Esophagus muscularis mucosa (tissue), 4 donors: Measurements from ENCODE around the gene TBL1XR1. TPM values are rescaled to one million over a fixed set of nuclear protein-coding genes. Genes with fewer than 3 reads are reported as not detected.

ENCODE experiments used
- DNase-seq: peaks from one replicate; pipeline ENCODE4 v3.0.0-alpha.2; 2017; ENCODE audit errors: extremely low spot score
- H3K27ac ChIP-seq, 4 donors: fragments of 200-600 bp; sonication (generic); replicated peaks in 1 of 4; 1 replicate in 3 of 4; 2 replicates in 1 of 4; pipeline ENCODE4 v1.5.1; 2016 to 2019; ENCODE audit warnings: mild to moderate bottlenecking in 1 of 4
- H3K27me3 ChIP-seq, 4 donors: fragments of 200-600 bp; sonication (generic); one replicate each; pipeline versions ENCODE4 v1.5.1 to v1.6.0; 2016 to 2019
- H3K36me3 ChIP-seq, 4 donors: fragments of 200-600 bp; sonication (generic); one replicate each; pipeline ENCODE4 v1.5.1; 2016 to 2019
- H3K4me1 ChIP-seq, 4 donors: fragments of 200-600 bp; sonication (generic); one replicate each; pipeline ENCODE4 v1.5.1; 2016 to 2019
- H3K4me3 ChIP-seq, 4 donors: fragments of 200-600 bp; sonication (generic); 1 replicate in 2 of 4; 2 replicates in 2 of 4; pipeline ENCODE4 v1.5.1; 2016 to 2019; ENCODE audit warnings: mild to moderate bottlenecking in 4 of 4, moderate library complexity in 1 of 4
- H3K9me3 ChIP-seq, 4 donors: fragments of 200-600 bp; sonication (generic); 1 replicate in 3 of 4; 2 replicates in 1 of 4; pipeline ENCODE4 v1.5.1; 2016 to 2019
- EP300 ChIP-seq: sonication (generic); formaldehyde crosslinking; IDR thresholded peaks from one replicate; pipeline ENCODE4 v1.6.1; 2017; ENCODE audit warnings: antibody characterized with exemption
- POLR2A ChIP-seq: fragments of 450-650 bp; IDR thresholded peaks from one replicate; pipeline ENCODE4 v1.6.1; 2017; ENCODE audit warnings: antibody characterized with exemption, moderate library complexity, mild to moderate bottlenecking, low read depth
- POLR2AphosphoS5 ChIP-seq, 2 donors: sonication (generic); formaldehyde crosslinking; IDR thresholded peaks; one replicate each; pipeline ENCODE4 v1.6.1; 2017; ENCODE audit warnings: antibody characterized with exemption in 2 of 2
- WGBS: methylation state at CpG from one replicate; pipeline ENCODE4 v1.1.5; 2018; 5-methylcytosine and 5-hydroxymethylcytosine counted together
- intact Hi-C: fragments of 100-400 bp; cut with DNase I; formaldehyde crosslinking; loops from one replicate; pipeline ENCODE4 v1.15.1; 2023
- total RNA-seq, 4 donors: library from RNA; depleted of rRNA; stranded (reverse); fragments of >200 nt; gene quantifications; one replicate each; pipeline versions ENCODE4 v1.1.0 to v1.2.1, GENCODE V29; 2016
- TF ChIP-seq, protein P1 (sequence below), 3 experiments: fragments of 200-600 bp in 2 of 3; fragments of 450-650 bp in 1 of 3; sonication (generic) in 2 of 3; IDR thresholded peaks; one replicate each; pipeline ENCODE4 v1.5.1; 2017 to 2019; ENCODE audit warnings: antibody characterized with exemption in 3 of 3, mild to moderate bottlenecking in 2 of 3, moderate library complexity in 1 of 3

TBL1XR1 gene
- total RNA-seq, 4 donors from 2014 or later, result 65.0 to 99.2 (median 78.2) TPM

DNA sequence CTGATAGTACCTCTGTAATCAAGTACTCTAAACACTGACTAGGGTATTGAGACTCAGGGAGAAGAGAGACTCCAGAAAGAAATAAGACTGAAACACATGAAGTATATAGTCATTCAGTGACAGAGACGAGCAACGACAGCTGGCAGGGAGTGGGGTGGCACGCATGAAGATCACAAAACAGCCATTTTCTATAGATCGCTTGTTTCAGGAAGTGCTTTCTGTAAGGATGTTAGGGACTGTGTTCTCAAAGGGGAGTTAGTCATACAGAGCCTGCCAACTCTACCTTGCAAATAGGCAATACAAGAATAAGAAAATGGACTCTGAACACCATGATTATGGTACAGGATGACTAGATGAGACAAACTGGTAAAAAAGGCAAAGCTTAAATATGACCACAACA, 139.5 kb downstream of the TBL1XR1 start:
- DNase-seq, result no peak
- H3K27ac ChIP-seq, result no peak overlapping the region
- no peak overlapping the region for H3K4me3 ChIP-seq
- H3K9me3 ChIP-seq, result no peaks in the 10 kb centered on the region
- peaks cover 27 to 44% (median 33%) of the 10 kb centered on the region in 4 donors for H3K4me1 ChIP-seq
- H3K36me3 ChIP-seq, result peaks cover 0 to 7% (median 0%) of the 10 kb centered on the region in 4 donors
- TF ChIP-seq, protein P1, sequence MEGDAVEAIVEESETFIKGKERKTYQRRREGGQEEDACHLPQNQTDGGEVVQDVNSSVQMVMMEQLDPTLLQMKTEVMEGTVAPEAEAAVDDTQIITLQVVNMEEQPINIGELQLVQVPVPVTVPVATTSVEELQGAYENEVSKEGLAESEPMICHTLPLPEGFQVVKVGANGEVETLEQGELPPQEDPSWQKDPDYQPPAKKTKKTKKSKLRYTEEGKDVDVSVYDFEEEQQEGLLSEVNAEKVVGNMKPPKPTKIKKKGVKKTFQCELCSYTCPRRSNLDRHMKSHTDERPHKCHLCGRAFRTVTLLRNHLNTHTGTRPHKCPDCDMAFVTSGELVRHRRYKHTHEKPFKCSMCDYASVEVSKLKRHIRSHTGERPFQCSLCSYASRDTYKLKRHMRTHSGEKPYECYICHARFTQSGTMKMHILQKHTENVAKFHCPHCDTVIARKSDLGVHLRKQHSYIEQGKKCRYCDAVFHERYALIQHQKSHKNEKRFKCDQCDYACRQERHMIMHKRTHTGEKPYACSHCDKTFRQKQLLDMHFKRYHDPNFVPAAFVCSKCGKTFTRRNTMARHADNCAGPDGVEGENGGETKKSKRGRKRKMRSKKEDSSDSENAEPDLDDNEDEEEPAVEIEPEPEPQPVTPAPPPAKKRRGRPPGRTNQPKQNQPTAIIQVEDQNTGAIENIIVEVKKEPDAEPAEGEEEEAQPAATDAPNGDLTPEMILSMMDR (IDR thresholded peaks at IDR 0.05), result no peak
- TF ChIP-seq POLR2AphosphoS5 (IDR thresholded peaks at IDR 0.05), result no peak
- no peak for TF ChIP-seq EP300
- no peak for TF ChIP-seq POLR2A
- 94% methylated on average over 4 of the region's 4 CpGs for WGBS
- intact Hi-C loops, result loop anchor here (10.0 kb wide), 1 partner anchor 1327 kb away; no protein-coding TSS in a partner anchor
- H3K27me3 ChIP-seq, result no peaks in the 10 kb centered on the region

DNA sequence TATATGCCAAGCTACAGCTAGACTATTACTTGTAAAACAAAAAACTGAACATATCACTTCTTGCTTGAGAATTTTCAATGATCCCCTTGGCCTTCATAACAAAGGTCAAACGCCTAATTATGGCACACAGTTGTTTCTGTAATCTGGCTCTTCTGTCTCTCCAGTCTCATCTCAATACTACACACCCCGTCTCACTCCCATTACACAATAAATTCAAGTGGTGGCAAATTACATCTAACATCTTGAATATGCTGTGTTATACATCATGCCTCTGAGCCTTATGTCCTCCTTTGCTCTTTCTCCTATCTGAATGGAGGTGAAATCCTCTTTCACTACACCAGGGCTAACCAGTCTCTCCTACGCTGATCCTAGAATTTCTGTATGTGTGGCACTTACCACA, 140.4 kb downstream of the TBL1XR1 start:
- DNase-seq, result no peak
- TF ChIP-seq, protein P1 (IDR thresholded peaks at IDR 0.05), result no peak
- TF ChIP-seq POLR2A, result no peak
- no peak for TF ChIP-seq EP300
- TF ChIP-seq POLR2AphosphoS5 (IDR thresholded peaks at IDR 0.05), result no peak
- Histone ChIP-seq H3K36me3 (peaks cover 0 to 10% (median 0%) of the 10 kb centered on the region in 4 donors), H3K27ac (no peak overlapping the region), H3K27me3 (no peaks in the 10 kb centered on the region), H3K4me1 (peaks cover 22 to 42% (median 26%) of the 10 kb centered on the region in 4 donors), H3K4me3 (no peak overlapping the region), H3K9me3 (no peaks in the 10 kb centered on the region)
- intact Hi-C loops, result loop anchor here (10.0 kb wide), 1 partner anchor 1328 kb away; no protein-coding TSS in a partner anchor
- WGBS, result 86% methylated on average over 3 of the region's 3 CpGs

DNA sequence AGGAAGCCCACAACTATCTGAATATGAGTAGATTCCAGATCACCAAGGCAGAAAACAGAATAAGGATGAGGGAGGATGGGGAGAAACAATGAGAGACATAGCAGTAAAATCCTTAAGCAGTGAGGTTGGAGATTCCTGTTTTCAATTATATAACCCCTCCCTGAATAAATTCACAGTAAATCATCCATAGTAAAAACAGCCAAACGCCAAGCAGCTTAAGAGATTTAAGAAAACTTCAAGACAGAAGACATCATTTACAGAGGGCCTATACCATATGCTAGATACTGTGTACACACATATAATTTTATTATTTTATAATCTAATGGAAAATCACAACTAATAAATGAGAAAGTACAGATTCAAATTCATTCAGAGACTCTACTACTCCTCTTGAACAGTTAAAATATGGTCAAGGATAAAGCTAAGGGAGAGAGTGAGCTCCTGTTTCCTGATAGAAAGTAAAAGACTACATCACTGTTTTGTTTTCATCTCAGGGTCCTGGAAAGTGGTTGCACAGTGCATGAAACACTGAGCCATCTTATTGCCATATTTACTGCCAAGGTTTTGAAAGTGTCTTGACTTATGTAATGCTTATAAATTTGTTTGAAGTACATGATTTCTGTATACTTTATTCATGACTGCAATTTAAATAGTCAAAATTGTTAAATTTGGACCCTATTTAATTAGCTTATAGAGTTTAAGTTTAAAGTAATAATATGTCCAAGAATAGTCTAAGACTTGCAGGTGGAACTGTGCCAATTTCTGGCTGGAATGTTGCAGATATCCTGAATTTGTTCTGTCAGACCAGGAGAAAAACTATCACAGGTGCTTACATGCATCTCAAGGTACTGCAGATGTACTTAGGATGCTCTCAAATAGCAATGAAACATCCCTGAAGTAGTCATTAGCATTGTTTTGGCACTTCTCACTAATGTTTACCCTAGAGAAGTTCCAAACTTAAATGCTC, 141.4 kb downstream of the TBL1XR1 start:
- 55% methylated on average over 1 of the region's 1 CpG for WGBS
- Histone ChIP-seq H3K9me3 (no peaks in the 10 kb centered on the region), H3K4me1 (peaks cover 25 to 48% (median 31%) of the 10 kb centered on the region in 4 donors), H3K4me3 (no peak overlapping the region), H3K27ac (no peak overlapping the region), H3K27me3 (no peaks in the 10 kb centered on the region), H3K36me3 (peaks cover 0 to 10% (median 0%) of the 10 kb centered on the region in 4 donors)
- intact Hi-C loops, result loop anchor here (10.0 kb wide), 1 partner anchor 1329 kb away; no protein-coding TSS in a partner anchor
- DNase-seq, result no peak
- TF ChIP-seq POLR2AphosphoS5 (IDR thresholded peaks at IDR 0.05) (no peak), EP300 (no peak), POLR2A (no peak)
- TF ChIP-seq, protein P1 (IDR thresholded peaks at IDR 0.05), result no peak

DNA sequence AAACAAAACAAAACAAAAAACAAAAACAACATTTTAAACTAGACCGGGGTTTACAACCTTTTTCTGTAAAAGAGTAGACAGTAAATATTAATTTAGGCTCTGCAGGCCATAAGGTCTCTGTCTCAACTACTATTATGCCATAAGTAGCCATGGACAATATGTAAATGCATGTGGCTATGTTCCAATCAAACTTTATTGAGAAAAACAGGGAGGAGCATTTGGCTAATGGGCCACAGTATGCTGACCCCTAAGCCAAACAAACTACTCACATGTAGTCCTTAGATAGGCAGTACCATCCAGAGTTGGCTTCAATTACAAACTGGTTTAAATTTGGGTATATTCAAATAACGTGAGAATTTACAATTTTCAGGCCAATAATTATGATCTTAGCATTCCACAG, 144.2 kb downstream of the TBL1XR1 start:
- Histone ChIP-seq H3K27me3 (no peaks in the 10 kb centered on the region), H3K4me3 (no peak overlapping the region), H3K9me3 (no peaks in the 10 kb centered on the region), H3K27ac (no peak overlapping the region), H3K4me1 (peaks cover 31 to 40% (median 38%) of the 10 kb centered on the region in 4 donors), H3K36me3 (peaks cover 0 to 32% (median 13%) of the 10 kb centered on the region in 4 donors)
- intact Hi-C loops, result loop anchor here (5.0 to 10.0 kb wide), 3 partner anchors 139 to 1332 kb away; no protein-coding TSS in a partner anchor
- no peak for DNase-seq
- TF ChIP-seq EP300 (no peak), POLR2A (no peak), POLR2AphosphoS5 (IDR thresholded peaks at IDR 0.05) (no peak)
- TF ChIP-seq, protein P1 (IDR thresholded peaks at IDR 0.05), result no peak
- 90% methylated on average over 2 of the region's 2 CpGs for WGBS
